ENCODE measurements around the gene NEU4.
"Not testable (repeated sequence)": the region's sequence is repeated elsewhere in the genome, so short reads cannot be mapped to it uniquely, and the experiment has no call there.

Gene NEU4

DNA sequence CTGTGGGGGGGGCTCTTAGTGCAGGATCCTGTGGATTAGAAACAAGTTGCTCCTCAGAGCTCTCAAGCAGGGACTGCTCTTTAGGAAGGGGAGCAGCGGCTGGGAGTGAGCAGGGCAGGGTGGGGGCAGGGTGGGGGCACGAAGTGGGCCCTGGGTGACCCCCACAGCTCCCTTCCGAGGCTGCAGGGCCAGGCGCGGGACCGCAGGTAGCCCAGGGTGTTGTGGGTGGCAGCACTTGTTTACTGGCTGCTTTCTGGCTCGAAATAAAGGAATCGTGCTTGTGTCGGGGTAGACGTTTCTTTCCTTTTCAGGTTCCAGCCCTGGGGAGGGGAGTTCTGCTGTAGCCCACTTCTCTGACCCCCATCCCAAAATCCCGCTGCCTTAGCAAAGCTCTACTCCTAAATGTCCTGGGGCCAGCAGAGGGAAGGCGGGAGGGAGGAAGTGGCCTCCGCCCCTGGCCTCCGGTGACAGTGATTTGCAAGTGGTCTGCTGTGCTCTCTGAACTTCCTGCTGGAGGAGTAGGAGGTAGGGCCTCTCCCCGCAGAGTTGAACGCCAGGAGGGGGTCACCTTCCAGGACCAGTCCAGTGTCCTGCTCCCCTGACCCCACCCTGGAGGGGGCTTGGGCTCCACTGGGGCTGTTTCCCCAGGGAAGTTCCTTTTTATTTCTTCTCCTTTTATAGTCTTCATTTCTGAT lies 8.3 kb downstream of the NEU4 start:
- no peak for DNase-seq (ENCODE audit: low read depth in 2 of 2)
- TF ChIP-seq CTCF (IDR thresholded peaks at IDR 0.05; ENCODE audit: low read depth, low read length) = no peak
- H3K4me3 ChIP-seq (replicated peaks in 1 of 2; ENCODE audit: low read depth in 2 of 2, low read length in 2 of 2) = no peak overlapping the region

DNA sequence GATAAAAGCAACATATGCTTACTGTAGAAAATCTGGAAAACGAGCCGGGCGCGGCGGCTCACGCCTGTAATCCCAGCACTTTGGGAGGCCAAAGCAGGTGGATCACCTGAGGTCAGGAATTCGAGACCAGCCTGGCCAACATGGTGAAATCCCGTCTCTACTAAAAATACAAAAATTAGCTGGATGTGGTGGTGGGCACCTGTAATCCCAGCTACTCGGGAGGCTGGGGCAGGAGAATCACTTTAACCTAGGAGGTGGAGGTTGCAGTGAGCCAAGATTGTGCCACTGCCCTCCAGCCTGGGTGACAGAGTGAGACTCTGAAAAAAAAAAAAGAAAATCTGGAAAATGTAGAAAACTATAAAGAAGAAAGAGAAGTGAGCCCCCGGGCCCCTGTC lies 8.8 kb downstream of the NEU4 start:
- not testable (repeated sequence) for H3K4me3 ChIP-seq (replicated peaks in 1 of 2; ENCODE audit: low read depth in 2 of 2, low read length in 2 of 2); DNase-seq (ENCODE audit: low read depth in 2 of 2)

- H3K4me3 ChIP-seq (replicated peaks in 1 of 2; ENCODE audit: low read depth in 2 of 2, low read length in 2 of 2) = no peak overlapping the region
- TF ChIP-seq CTCF (IDR thresholded peaks at IDR 0.05; ENCODE audit: low read depth, low read length) = no peak
- no peak for DNase-seq (ENCODE audit: low read depth in 2 of 2)
These were observed 9.4 kb downstream of the NEU4 start for GRCh38 chr2:241818229-241818942.

- DNase-seq (ENCODE audit: low read depth in 2 of 2) = no peak
- no peak for TF ChIP-seq CTCF (IDR thresholded peaks at IDR 0.05; ENCODE audit: low read depth, low read length)
- no peak overlapping the region for H3K4me3 ChIP-seq (replicated peaks in 1 of 2; ENCODE audit: low read depth in 2 of 2, low read length in 2 of 2)
These were observed 9.9 kb downstream of the NEU4 start for GRCh38 chr2:241818943-241819270.

DNA sequence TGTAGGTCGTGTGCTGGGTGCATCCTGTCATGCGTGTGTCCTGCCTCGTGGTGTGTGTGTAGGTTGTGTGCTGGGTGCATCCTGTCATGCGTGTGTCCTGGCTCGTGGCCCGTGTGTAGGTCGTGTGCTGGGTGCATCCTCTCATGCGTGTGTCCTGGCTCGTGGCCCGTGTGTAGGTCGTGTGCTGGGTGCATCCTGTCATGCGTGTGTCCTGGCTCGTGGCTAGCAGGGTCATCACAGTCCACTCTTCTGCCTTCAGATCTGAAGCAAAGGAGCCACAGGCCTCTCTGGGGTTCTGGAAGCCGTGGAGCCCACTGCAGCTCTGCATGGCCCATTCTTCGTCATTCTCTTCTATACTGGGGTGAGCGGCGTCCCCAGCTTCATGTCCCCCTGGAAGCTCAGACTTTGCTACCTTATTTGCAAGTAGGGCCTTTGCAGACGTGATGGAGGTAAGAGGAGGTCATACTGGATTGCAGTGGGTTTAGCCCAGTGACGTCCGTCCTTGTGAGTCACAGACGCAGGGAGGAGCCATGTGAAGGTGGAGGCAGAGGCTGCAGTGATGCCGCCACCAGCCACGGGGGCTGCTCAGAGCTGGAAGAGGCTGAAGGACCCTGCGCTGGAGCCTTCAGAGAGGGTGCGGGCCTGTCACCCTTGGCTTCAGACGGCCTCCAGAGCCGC lies 11.1 kb downstream of the NEU4 start:
- not testable (repeated sequence) for H3K4me3 ChIP-seq (replicated peaks in 1 of 2; ENCODE audit: low read depth in 2 of 2, low read length in 2 of 2); DNase-seq (ENCODE audit: low read depth in 2 of 2)

DNA sequence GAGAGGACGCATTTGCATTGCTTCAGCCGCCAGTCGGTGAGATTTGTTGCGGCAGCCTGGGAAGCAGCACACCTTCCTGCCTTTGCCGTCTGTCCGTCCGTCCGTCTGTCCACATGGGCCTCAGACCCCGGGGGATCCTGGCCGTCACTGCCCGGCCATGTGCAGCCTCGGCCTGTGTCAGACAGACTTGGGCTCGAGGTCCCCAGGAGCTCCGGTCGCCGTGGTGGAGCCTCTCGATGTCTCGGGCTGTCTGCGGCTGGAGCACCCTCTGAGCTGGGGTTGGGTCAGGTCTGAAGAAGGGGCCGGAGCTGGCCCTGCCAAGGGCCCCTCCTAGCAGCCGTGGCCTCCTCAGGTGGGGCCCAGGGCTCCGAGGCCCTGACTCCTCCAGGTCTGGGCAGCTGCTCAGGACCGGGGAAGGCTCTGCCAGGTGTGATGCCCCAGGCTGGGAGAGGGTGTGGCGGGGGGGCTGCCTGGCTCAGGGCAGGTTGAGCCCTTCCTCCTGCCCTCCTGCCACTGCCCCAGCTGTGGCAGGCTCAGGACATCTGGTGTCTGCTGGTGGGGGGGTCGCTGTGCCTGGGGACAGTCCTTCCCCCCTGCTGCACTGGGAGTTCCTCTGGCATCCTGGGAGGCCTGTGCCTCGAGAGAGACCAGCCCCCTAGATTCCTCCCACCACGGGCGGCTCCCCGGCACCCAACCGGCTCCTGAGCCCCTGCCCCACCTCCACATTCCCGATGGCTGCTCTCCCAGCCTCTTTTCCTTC lies 11.8 kb downstream of the NEU4 start:
- H3K4me3 ChIP-seq (replicated peaks in 1 of 2; ENCODE audit: low read depth in 2 of 2, low read length in 2 of 2) = no peak overlapping the region
- TF ChIP-seq CTCF (IDR thresholded peaks at IDR 0.05; ENCODE audit: low read depth, low read length) = no peak
- DNase-seq (ENCODE audit: low read depth in 2 of 2) = no peak

GRCh38 chr2:241821460-241822263 lies 12.7 kb downstream of the NEU4 start:
- no peak for TF ChIP-seq CTCF (IDR thresholded peaks at IDR 0.05; ENCODE audit: low read depth, low read length)
- no peak for DNase-seq (ENCODE audit: low read depth in 2 of 2)
- no peak overlapping the region for H3K4me3 ChIP-seq (replicated peaks in 1 of 2; ENCODE audit: low read depth in 2 of 2, low read length in 2 of 2)

Measured in cardiac fibroblast (primary cell).